ENCODE results near the gene ANKRD34B.

GRCh38 chr5:80540691-80541090 lies 29.4 kb downstream of the ANKRD34B start:
- TF ChIP-seq, protein P1, sequence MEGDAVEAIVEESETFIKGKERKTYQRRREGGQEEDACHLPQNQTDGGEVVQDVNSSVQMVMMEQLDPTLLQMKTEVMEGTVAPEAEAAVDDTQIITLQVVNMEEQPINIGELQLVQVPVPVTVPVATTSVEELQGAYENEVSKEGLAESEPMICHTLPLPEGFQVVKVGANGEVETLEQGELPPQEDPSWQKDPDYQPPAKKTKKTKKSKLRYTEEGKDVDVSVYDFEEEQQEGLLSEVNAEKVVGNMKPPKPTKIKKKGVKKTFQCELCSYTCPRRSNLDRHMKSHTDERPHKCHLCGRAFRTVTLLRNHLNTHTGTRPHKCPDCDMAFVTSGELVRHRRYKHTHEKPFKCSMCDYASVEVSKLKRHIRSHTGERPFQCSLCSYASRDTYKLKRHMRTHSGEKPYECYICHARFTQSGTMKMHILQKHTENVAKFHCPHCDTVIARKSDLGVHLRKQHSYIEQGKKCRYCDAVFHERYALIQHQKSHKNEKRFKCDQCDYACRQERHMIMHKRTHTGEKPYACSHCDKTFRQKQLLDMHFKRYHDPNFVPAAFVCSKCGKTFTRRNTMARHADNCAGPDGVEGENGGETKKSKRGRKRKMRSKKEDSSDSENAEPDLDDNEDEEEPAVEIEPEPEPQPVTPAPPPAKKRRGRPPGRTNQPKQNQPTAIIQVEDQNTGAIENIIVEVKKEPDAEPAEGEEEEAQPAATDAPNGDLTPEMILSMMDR (optimal IDR thresholded peaks at IDR 0.05 in 1 of 3, IDR thresholded peaks at IDR 0.05 in 1 of 3, conservative IDR thresholded peaks at IDR 0.05 in 1 of 3; ENCODE audit: extremely low read depth in 1 of 3, insufficient read depth in 2 of 3, low read length in 3 of 3), result no peak
- TF ChIP-seq EZH2 (IDR thresholded peaks at IDR 0.05; ENCODE audit: low read length), result no peak
